Ascending aorta (tissue), 2 donors: ENCODE data around the gene NDUFB10. TPM values are rescaled to one million over a fixed set of nuclear protein-coding genes. Genes with fewer than 3 reads are reported as not detected.

Experiments used
- DNase-seq, 2 donors: peaks; one replicate each; pipeline ENCODE4 v3.0.0-alpha.2; 2019; ENCODE audit warnings: low spot score in 2 of 2
- H3K27ac ChIP-seq, 2 donors: fragments of 200-600 bp; sonication (generic); one replicate each; pipeline ENCODE4 v1.5.1; 2016 to 2017; ENCODE audit warnings: mild to moderate bottlenecking in 1 of 2
- H3K27me3 ChIP-seq: fragments of 200-600 bp; sonication (generic); one replicate; pipeline ENCODE4 v1.5.1; 2017
- H3K36me3 ChIP-seq, 2 donors: fragments of 200-600 bp; sonication (generic); one replicate each; pipeline ENCODE4 v1.5.1; 2016
- H3K4me1 ChIP-seq, 2 donors: fragments of 200-600 bp; sonication (generic); one replicate each; pipeline ENCODE4 v1.5.1; 2016 to 2017; ENCODE audit warnings: mild to moderate bottlenecking in 1 of 2
- H3K4me3 ChIP-seq, 2 donors: fragments of 200-600 bp; sonication (generic); one replicate each; pipeline ENCODE4 v1.5.1; 2016 to 2017; ENCODE audit warnings: mild to moderate bottlenecking in 1 of 2
- H3K9me3 ChIP-seq, 2 donors: fragments of 200-600 bp; sonication (generic); one replicate each; pipeline ENCODE4 v1.5.1; 2016
- intact Hi-C: fragments of 100-400 bp; cut with DNase I; formaldehyde crosslinking; loops from one replicate; pipeline ENCODE4 v1.15.1; 2023
- total RNA-seq: library from RNA; depleted of rRNA; stranded (reverse); fragments of >200 nt; gene quantifications from one replicate; pipeline ENCODE4 v1.1.0, GENCODE V29; 2016
- TF ChIP-seq, protein P1 (sequence below), 3 experiments: fragments of 200-600 bp in 2 of 3; fragments of 450-650 bp in 1 of 3; sonication (generic) in 2 of 3; IDR thresholded peaks; one replicate each; pipeline ENCODE4 v1.5.1; 2016 to 2019; ENCODE audit warnings: antibody characterized with exemption in 3 of 3, mild to moderate bottlenecking in 1 of 3, moderate library complexity in 1 of 3

Gene NDUFB10
- total RNA-seq, 1 donor from 2014 or later: 68.2 TPM

DNA sequence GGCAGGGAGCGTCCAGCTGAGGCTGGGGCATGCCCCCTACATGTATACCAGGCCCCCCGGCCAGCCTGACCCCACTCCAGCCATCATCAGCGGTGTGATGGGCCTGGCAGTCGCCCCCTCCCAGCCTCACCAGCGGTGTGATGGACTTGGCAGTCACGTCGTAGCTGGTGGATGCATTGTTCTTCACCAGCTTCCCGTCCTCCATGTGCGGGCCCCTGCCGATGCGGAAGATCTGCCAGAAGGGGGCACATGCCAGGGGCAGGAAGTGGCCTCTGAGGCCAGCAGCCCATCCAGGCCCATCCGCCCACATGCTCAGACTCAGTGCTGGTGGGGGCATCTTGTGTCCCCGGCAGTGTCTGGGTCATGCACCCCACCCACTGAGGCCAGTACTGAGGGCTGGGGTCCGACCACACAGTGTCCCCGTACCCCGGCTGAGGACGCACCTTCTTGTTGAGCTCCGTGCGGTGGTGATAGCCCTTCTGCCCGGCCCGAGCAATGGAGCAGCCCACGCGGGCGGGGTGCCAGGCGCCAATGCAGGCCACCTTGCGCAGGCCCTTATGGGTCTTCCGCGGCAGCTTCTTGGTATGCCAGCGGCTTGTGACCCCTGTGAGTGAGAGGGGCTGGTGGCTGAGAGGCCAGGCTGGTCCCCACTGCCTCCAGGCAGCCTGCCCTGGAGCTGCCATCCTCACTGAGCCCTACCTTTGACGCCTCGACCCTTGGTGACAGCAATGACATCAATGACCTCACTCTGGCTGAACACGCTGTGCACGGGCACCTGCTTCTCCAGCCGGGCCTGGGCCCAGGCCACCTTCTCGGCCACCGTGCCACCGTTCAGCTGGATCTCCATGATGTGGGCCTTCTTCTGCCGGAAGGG lies 12.6 kb upstream of the NDUFB10 start:
- Histone ChIP-seq H3K27me3 (no peaks in the 10 kb centered on the region), H3K36me3 (no peaks in the 10 kb centered on the region), H3K27ac (no peak overlapping the region), H3K4me1 (peaks cover 7 to 9% of the 10 kb centered on the region in 2 donors), H3K4me3 (no peak overlapping the region), H3K9me3 (no peaks in the 10 kb centered on the region)
- DNase-seq: no peak
- intact Hi-C loops: no loop called here
- TF ChIP-seq, protein P1, sequence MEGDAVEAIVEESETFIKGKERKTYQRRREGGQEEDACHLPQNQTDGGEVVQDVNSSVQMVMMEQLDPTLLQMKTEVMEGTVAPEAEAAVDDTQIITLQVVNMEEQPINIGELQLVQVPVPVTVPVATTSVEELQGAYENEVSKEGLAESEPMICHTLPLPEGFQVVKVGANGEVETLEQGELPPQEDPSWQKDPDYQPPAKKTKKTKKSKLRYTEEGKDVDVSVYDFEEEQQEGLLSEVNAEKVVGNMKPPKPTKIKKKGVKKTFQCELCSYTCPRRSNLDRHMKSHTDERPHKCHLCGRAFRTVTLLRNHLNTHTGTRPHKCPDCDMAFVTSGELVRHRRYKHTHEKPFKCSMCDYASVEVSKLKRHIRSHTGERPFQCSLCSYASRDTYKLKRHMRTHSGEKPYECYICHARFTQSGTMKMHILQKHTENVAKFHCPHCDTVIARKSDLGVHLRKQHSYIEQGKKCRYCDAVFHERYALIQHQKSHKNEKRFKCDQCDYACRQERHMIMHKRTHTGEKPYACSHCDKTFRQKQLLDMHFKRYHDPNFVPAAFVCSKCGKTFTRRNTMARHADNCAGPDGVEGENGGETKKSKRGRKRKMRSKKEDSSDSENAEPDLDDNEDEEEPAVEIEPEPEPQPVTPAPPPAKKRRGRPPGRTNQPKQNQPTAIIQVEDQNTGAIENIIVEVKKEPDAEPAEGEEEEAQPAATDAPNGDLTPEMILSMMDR (IDR thresholded peaks at IDR 0.05): no peak

DNA sequence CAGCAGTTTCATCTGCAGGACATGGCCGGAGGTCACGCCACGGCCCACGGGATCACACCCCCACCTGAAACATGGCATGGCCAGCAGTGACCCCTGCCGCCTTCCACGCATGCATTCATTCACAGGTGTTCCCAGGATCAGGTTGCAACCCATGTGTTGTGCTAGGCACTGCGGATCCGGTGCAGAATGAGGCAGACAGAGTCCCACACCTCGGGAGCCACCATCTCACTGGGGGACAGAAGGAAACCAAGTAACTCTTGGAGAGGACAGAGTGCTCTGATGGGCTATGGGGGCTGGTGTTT lies 12.0 kb upstream of the NDUFB10 start:
- H3K36me3 ChIP-seq: no peaks in the 10 kb centered on the region
- no peak for DNase-seq

DNA sequence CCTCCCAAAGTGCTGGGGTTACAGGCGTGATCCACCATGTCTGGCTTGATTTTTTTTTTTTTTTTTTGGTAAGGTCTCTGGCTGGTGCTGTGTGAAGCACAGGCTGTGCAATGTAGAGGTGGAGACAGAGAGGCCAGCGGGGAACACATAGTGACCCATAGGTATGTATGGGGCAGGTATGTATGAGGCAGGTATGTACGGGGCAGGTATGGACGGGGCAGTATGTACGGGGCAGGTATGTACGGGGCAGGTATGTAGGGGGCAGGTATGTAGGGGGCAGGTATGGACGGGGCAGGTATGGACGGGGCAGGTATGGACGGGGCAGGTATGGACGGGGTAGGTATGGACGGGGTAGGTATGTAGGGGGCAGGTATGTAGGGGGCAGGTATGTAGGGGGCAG lies 9.8 kb upstream of the NDUFB10 start:
- H3K9me3 ChIP-seq: no peaks in the 10 kb centered on the region
- no peaks in the 10 kb centered on the region for H3K27me3 ChIP-seq
- H3K27ac ChIP-seq: no peak overlapping the region
- no peak for DNase-seq
- no peaks in the 10 kb centered on the region for H3K36me3 ChIP-seq
- TF ChIP-seq, protein P1 (IDR thresholded peaks at IDR 0.05): no peak
- no peaks in the 10 kb centered on the region for H3K4me1 ChIP-seq
- intact Hi-C loops: no loop called here
- no peak overlapping the region for H3K4me3 ChIP-seq

More for the DNA sequence above, 12.0 kb upstream of the NDUFB10 start:
- H3K27me3 ChIP-seq: no peaks in the 10 kb centered on the region
- H3K9me3 ChIP-seq: no peaks in the 10 kb centered on the region
- TF ChIP-seq, protein P1 (IDR thresholded peaks at IDR 0.05): no peak
- H3K4me3 ChIP-seq: no peak overlapping the region
- no peak overlapping the region for H3K27ac ChIP-seq
- intact Hi-C loops: no loop called here
- H3K4me1 ChIP-seq: peaks cover 2 to 3% of the 10 kb centered on the region in 2 donors

DNA sequence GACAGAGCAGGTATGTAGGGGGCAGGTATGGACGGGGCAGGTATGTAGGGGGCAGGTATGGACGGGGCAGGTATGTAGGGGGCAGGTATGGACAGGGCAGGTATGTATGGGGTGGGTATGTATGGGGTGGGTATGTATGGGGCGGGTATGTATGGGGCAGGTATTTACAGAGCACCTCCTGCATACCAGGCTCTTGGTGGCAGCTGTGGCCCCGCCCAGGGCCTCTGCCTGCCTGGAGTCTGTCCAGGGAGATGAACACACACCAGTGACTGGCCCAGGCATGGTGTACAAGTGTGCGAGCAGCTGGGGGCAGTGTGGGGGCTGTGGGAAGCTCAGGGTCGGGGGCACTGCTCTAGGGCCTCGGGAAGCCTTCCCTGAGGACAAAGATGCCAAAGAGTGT lies 9.3 kb upstream of the NDUFB10 start:
- Histone ChIP-seq H3K36me3 (no peaks in the 10 kb centered on the region), H3K4me3 (no peak overlapping the region), H3K4me1 (no peaks in the 10 kb centered on the region), H3K27ac (no peak overlapping the region), H3K9me3 (no peaks in the 10 kb centered on the region), H3K27me3 (no peaks in the 10 kb centered on the region)
- TF ChIP-seq, protein P1 (IDR thresholded peaks at IDR 0.05): no peak
- no peak for DNase-seq
- intact Hi-C loops: no loop called here

DNA sequence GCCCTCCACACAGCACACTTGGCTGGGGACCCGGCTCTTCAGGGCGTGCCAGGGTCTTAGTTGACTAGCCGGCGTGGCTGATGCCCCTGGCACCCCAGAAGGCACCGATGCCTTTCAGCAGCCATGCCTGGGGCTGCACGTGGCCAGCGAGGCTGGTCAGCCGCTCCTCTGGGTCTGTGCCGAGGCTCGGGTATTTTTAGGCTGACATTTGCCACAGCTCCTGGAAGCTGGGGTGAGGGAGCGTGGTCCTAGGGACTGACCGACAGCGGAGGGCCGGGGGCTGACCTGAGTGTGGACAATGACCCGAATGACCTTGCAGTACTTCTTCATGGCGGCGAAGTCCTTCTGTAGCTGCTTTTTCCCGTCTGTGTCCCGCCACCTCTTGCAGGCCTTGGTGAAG lies 8.8 kb upstream of the NDUFB10 start:
- no peaks in the 10 kb centered on the region for H3K36me3 ChIP-seq
- intact Hi-C loops: no loop called here

More for the DNA sequence above, 8.8 kb upstream of the NDUFB10 start:
- DNase-seq: no peak
- TF ChIP-seq, protein P1 (IDR thresholded peaks at IDR 0.05): no peak
- Histone ChIP-seq H3K4me3 (no peak overlapping the region), H3K4me1 (no peaks in the 10 kb centered on the region), H3K9me3 (no peaks in the 10 kb centered on the region), H3K27ac (no peak overlapping the region), H3K27me3 (no peaks in the 10 kb centered on the region)
